Sigmoid colon (tissue), 7 donors: ENCODE data around the gene ACAP2. TPM values are rescaled to one million over a fixed set of nuclear protein-coding genes. Genes with fewer than 3 reads are reported as not detected.

Source experiments
- DNase-seq: peaks from one replicate; pipeline ENCODE4 v3.0.0-alpha.2; 2019
- H3K27ac ChIP-seq, 4 donors: fragments of 200-600 bp; sonication (generic); one replicate each; pipeline ENCODE4 v1.5.1; 2016 to 2019; ENCODE audit warnings: mild to moderate bottlenecking in 1 of 4
- H3K27me3 ChIP-seq, 3 donors: fragments of 200-600 bp; sonication (generic); one replicate each; pipeline ENCODE4 v1.5.1; 2019; ENCODE audit warnings: mild to moderate bottlenecking in 1 of 3
- H3K36me3 ChIP-seq, 4 donors: fragments of 200-600 bp; sonication (generic); one replicate each; pipeline ENCODE4 v1.5.1; 2016 to 2019
- H3K4me1 ChIP-seq, 4 donors: fragments of 200-600 bp; sonication (generic); one replicate each; pipeline ENCODE4 v1.5.1; 2017 to 2019
- H3K4me3 ChIP-seq, 4 donors: fragments of 200-600 bp; sonication (generic); one replicate each; pipeline ENCODE4 v1.5.1; 2017 to 2019; ENCODE audit warnings: mild to moderate bottlenecking in 2 of 4, moderate library complexity in 1 of 4
- H3K9me3 ChIP-seq, 4 donors: fragments of 200-600 bp in 3 of 4; sonication (generic) in 3 of 4; one replicate each; pipeline versions ENCODE4 v1.5.1 to v1.6.1; 2013 to 2019
- CTCF ChIP-seq, 4 experiments: fragments of 450-650 bp in 3 of 4; fragments of 200-600 bp in 1 of 4; IDR thresholded peaks; one replicate each; pipeline ENCODE4 v1.5.1; 2016 to 2019; ENCODE audit warnings: antibody characterized with exemption in 4 of 4, mild to moderate bottlenecking in 3 of 4, moderate library complexity in 2 of 4
- EP300 ChIP-seq, 4 donors: sonication (generic); formaldehyde crosslinking; IDR thresholded peaks; one replicate each; pipeline ENCODE4 v1.6.1; 2017; ENCODE audit warnings: antibody characterized with exemption in 4 of 4
- POLR2A ChIP-seq, 2 donors: fragments of 450-650 bp; IDR thresholded peaks; one replicate each; pipeline ENCODE4 v1.6.1; 2016; ENCODE audit warnings: antibody characterized with exemption in 2 of 2, mild to moderate bottlenecking in 2 of 2, moderate library complexity in 2 of 2
- POLR2AphosphoS5 ChIP-seq, 4 donors: sonication (generic); formaldehyde crosslinking; IDR thresholded peaks; one replicate each; pipeline ENCODE4 v1.6.1; 2017; ENCODE audit warnings: antibody characterized with exemption in 4 of 4
- WGBS, 2 donors: extraction: QIAGEN DNeasy Blood & Tissue Kit; methylation state at CpG; one replicate each; pipeline ENCODE4 v1.1.7; 2013; 5-methylcytosine and 5-hydroxymethylcytosine counted together
- intact Hi-C: fragments of 100-400 bp; cut with DNase I; formaldehyde crosslinking; loops from one replicate; pipeline ENCODE4 v1.15.1; 2023
- polyA plus RNA-seq, 3 donors: library from polyadenylated mRNA; stranded (reverse); fragments of 200-250 nt; gene quantifications; one replicate each; pipeline ENCODE4 v1.2.3, GENCODE V29; 2013
- total RNA-seq, 4 donors: library from RNA; depleted of rRNA; stranded (reverse); fragments of >200 nt; gene quantifications; one replicate each; pipeline ENCODE4 v1.1.0, GENCODE V29; 2016
- donor health status: healthy with polysubstance abuse.
- donor health status: Bipolar disorder and iron deficiency.
- donor health status: healthy.

The ACAP2 gene
- total and polyA plus RNA-seq, 7 donors = 12.0 to 57.1 (median 28.0) TPM

- no peaks in the 10 kb centered on the region for H3K27me3 ChIP-seq
- peaks cover 0 to 25% (median 20%) of the 10 kb centered on the region in 4 donors for H3K4me1 ChIP-seq
- H3K27ac ChIP-seq = no peak overlapping the region
- 96% methylated on average over 24 of the region's 24 CpGs for WGBS, 2 donors
- H3K9me3 ChIP-seq = no peaks in the 10 kb centered on the region
- no peak for TF ChIP-seq POLR2A (IDR thresholded peaks at IDR 0.05)
- TF ChIP-seq CTCF (IDR thresholded peaks at IDR 0.05) = no peak
- TF ChIP-seq POLR2AphosphoS5 (IDR thresholded peaks at IDR 0.05) = no peak
- TF ChIP-seq EP300 (IDR thresholded peaks at IDR 0.05) = no peak
- no peak overlapping the region for H3K4me3 ChIP-seq
- no peak for DNase-seq
- no peaks in the 10 kb centered on the region for H3K36me3 ChIP-seq
- intact Hi-C loops = no loop called here
Measured at GRCh38 chr3:195247086-195247862, 195.5 kb downstream of the ACAP2 start.

GRCh38 chr3:195246581-195246995 is 196.2 kb downstream of the ACAP2 start:
- WGBS, 2 donors = 93 to 94% methylated on average over 9 of the region's 9 CpGs
- no peak for DNase-seq
- no peaks in the 10 kb centered on the region for H3K27me3 ChIP-seq

GRCh38 chr3:195245531-195245951 is 197.3 kb downstream of the ACAP2 start:
- WGBS, 2 donors = 96 to 97% methylated on average over 16 of the region's 16 CpGs
- H3K9me3 ChIP-seq = no peaks in the 10 kb centered on the region
- peaks cover 0 to 16% (median 11%) of the 10 kb centered on the region in 4 donors for H3K4me1 ChIP-seq
- TF ChIP-seq POLR2A (IDR thresholded peaks at IDR 0.05) = no peak
- no peak for TF ChIP-seq POLR2AphosphoS5 (IDR thresholded peaks at IDR 0.05)
- TF ChIP-seq CTCF (IDR thresholded peaks at IDR 0.05) = no peak
- TF ChIP-seq EP300 (IDR thresholded peaks at IDR 0.05) = no peak
- H3K4me3 ChIP-seq = no peak overlapping the region
- DNase-seq = no peak
- H3K36me3 ChIP-seq = no peaks in the 10 kb centered on the region
- H3K27ac ChIP-seq = no peak overlapping the region
- no peaks in the 10 kb centered on the region for H3K27me3 ChIP-seq
- intact Hi-C loops = no loop called here

More at GRCh38 chr3:195246581-195246995, 196.2 kb downstream of the ACAP2 start:
- H3K9me3 ChIP-seq = no peaks in the 10 kb centered on the region
- H3K36me3 ChIP-seq = no peaks in the 10 kb centered on the region
- intact Hi-C loops = no loop called here
- TF ChIP-seq CTCF (IDR thresholded peaks at IDR 0.05) (no peak), EP300 (IDR thresholded peaks at IDR 0.05) (no peak), POLR2A (IDR thresholded peaks at IDR 0.05) (no peak)
- no peak overlapping the region for H3K4me3 ChIP-seq
- H3K27ac ChIP-seq = no peak overlapping the region
- H3K4me1 ChIP-seq = peaks cover 0 to 19% (median 17%) of the 10 kb centered on the region in 4 donors

GRCh38 chr3:195241592-195242355 is 201.0 kb downstream of the ACAP2 start:
- no peak overlapping the region for H3K27ac ChIP-seq
- TF ChIP-seq EP300 (IDR thresholded peaks at IDR 0.05) (no peak), POLR2AphosphoS5 (IDR thresholded peaks at IDR 0.05) (no peak), POLR2A (IDR thresholded peaks at IDR 0.05) (no peak), CTCF (IDR thresholded peaks at IDR 0.05) (no peak)
- WGBS, 2 donors = 89 to 92% methylated on average over 12 of the region's 12 CpGs

More at GRCh38 chr3:195241592-195242355, 201.0 kb downstream of the ACAP2 start:
- no peaks in the 10 kb centered on the region for H3K36me3 ChIP-seq
- H3K4me1 ChIP-seq = peaks cover 0 to 45% (median 37%) of the 10 kb centered on the region in 4 donors
- H3K9me3 ChIP-seq = no peaks in the 10 kb centered on the region
- H3K27me3 ChIP-seq = no peaks in the 10 kb centered on the region
- H3K4me3 ChIP-seq = no peak overlapping the region
- intact Hi-C loops = no loop called here
- DNase-seq = no peak
